HG03039 (cell line): ENCODE measurements around the gene SYNE3.

Experiments
- ATAC-seq: cut with Tn5 transposase; IDR thresholded peaks from one replicate; pipeline ENCODE4 v1.9.1; 2021; ENCODE audit warnings: mild to moderate bottlenecking, moderate library complexity; ENCODE audit not compliant: unreplicated experiment

SYNE3 gene

DNA sequence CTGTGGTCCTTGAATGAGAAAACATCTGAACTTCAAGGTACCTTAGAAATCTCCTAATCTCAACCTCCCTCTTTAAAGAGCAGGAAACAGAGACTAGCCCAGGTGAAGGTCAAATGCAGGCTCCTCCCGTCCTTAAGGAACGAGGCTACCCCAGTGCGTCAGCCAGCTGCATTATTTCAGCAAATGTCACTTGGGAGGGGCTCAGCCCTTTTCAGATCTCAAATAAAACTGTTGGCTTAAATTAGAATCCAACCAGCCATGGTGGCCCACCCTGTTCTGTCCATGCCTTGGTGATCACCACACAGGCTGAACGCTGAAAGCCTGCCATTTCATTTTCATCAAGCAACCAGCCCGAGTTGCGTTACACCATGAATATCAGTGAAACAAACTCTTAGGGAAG lies 7.0 kb downstream of the SYNE3 start:
- no peak for ATAC-seq

DNA sequence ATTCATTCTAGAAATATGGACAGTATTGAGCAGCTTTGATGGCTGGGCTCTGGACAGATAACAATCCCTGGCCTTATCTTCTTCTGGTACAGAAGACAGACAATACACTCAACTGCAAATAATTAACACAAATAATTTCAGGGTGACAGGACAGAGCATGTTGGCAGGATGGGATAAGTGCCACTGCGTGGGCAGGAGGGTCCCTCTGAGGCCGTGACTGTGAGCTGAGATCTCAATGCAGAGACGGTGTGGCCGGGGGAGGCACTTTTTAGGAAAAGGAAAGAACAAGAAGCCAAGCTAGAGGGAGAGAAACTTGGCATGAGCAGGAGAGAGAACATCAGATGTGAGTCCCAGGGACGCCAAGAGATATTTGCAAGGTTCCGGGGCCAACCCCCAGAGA lies 8.1 kb downstream of the SYNE3 start:
- no peak for ATAC-seq

DNA sequence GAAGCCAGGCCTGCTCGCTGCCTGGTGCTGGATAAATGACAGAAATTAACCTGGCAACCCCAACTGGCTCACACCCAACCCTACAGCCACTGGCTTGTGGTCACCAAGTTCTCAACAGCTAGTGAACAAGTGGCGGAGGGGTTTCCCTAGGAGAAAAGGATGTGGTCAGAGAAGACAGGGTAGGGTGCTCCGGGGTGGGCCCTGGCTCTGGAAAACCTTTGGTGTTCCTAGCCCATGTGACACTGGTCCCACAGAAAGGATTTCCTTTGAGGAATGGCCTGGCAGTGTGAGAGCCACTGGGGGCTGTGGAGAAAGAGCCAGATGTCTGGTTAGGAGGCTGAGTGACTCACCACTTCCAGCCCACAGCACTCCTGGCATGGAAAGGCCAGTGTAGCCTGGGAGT lies 8.7 kb downstream of the SYNE3 start:
- no peak for ATAC-seq

DNA sequence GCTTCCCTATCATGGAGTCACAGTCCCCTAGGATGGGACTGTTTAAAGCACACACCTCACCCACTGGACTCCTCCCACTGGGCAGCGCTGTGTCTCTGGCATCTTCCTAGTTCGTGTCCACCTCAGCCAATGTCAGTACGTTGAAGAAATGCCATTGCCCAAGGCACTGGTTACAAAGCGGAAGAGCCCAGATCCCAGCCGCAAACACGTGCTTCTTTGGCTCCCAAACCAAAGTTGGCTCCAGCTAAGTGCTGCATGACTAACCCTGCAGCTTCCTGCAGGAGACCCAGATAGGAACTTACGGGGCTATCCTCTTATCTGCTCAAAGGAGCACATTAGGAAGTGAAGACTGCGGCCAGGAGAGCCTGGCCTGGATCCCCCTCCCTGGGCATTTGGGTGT lies 9.3 kb downstream of the SYNE3 start:
- ATAC-seq: no peak

DNA sequence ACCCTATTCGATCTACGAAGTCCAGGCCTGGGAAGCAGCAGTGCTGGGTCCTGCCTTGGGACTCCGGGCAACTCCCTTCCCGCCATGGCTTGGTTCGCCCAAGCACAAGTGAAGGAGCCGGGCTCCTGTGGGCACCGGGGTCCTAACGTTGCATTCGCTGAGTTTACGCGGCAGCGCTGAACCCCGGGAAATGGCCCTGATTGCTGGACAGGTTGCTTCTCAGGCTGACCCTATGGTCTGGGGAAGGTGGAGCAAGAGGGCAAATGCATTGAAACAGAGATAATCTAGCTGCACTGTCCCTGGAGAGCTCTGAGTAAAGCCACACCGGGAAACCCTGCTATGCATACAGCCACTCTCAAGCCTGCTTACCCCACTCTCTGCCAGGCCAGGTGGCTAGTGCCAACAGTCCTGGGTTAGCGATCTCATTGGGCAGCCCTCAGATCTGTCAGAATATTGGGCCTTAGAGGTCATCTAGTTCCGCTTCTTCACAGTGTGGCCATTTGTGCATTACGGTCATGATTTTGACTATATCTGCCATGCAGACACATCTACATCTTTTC lies 11.3 kb downstream of the SYNE3 start:
- peak; percentile 32 for ATAC-seq

- no peak for ATAC-seq
Observed at GRCh38 chr14:95504135-95505029, 12.1 kb downstream of the SYNE3 start.

- peak; percentile 34 for ATAC-seq
Observed at GRCh38 chr14:95503365-95504134, 12.9 kb downstream of the SYNE3 start.

DNA sequence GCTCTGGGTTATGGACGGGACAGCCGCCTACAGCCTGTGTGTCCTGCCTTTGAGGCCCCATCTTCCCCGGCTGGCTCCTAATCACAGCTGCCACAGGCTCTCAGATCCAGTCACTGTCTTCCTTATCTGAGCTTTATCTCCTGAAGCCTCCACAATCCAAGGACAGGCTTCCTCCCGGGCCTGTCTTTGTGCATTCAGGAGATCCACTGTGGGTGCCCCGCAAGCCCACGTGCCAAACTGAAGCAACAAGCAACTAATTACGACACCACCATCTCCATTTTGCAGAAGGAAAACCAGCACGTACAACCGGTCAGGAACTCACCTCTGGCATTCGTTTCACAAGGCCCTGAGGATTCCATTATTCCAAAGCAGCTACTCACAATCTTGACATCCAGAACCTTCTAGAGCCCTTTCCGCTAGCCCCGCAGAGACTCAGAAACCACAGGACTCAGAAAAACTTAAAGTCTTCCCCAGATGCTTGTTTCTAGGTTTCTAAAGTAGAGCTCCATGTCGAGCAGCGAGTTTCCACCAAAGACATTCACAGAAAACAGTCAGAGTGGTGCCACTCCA lies 14.0 kb downstream of the SYNE3 start:
- no peak for ATAC-seq

DNA sequence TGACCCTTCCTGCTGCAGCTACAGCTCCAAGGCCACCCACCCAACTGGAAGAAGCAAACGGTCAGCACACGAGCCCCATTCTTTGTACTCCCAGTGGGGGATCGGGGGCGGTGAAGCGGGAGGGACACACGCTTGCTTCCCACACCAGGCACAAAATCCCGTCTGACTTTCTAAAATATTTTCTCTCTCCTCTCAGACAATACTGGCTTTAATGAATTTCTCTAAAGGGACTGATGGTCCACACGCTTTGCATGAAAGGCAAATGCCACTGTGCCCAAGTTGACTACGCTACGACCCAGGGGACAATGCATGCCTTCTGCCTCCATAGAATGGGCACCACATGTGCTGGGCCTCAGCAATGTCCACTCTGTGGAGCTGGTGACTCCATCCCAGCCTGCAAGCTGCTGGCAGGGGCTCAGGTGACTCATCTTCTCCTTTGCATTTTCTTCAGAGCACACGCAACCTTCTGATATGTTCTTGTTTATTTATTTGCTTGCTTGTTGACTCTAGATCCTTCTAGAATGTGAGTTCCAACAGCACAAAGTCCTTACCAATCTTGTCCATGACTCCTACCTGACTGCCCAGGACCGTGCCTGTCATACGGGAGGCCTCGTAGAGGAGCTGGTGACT lies 15.6 kb downstream of the SYNE3 start:
- ATAC-seq: no peak

DNA sequence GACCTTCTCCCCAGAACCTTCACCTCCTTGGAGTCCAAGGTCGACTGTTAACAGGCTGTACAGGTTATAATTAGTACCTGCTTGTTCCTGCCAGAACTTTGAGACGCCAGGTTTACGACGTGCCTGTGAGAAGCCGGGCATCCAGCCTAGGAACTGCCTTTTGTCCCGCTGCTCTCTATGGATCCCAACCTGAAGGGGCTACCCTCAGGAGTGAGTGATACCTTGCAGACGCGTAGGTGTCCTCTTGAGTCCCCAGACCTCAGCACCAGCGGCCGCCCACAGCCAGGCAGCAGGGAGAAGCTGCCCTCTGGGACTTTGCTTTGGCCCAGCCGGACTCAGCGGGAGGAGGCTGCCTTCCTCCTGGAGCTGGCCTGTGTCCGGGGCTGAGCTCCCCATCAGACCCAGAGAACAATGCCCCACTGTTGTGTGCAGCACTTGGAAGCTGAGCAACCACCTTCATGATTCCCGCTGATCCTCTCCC lies 16.2 kb downstream of the SYNE3 start:
- no peak for ATAC-seq

GRCh38 chr14:95499354-95499750 lies 17.1 kb downstream of the SYNE3 start:
- ATAC-seq: no peak

- ATAC-seq: no peak
Observed at GRCh38 chr14:95498622-95499353, 17.7 kb downstream of the SYNE3 start.

DNA sequence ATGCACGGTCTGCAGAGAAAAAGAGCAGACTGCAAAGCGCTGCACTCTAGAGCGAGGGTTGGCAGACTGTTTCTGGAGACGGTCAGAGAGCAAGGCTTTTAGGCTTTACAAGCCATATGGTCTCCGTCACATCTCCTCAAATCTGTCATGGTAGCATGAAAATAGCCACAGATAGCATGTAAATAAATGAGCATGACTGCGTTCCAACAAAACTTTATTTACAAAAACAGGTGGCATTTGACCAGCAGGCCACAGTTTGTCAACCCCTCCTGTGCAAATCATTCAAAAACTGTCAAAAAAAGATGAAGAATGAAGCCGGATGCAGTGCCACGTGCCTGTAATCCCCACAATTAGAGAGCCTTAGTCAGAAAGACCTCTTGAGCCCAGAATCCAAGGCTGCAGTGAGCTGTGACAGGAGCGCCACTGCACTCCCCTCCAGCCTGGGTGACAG lies 18.9 kb downstream of the SYNE3 start:
- ATAC-seq: no peak

DNA sequence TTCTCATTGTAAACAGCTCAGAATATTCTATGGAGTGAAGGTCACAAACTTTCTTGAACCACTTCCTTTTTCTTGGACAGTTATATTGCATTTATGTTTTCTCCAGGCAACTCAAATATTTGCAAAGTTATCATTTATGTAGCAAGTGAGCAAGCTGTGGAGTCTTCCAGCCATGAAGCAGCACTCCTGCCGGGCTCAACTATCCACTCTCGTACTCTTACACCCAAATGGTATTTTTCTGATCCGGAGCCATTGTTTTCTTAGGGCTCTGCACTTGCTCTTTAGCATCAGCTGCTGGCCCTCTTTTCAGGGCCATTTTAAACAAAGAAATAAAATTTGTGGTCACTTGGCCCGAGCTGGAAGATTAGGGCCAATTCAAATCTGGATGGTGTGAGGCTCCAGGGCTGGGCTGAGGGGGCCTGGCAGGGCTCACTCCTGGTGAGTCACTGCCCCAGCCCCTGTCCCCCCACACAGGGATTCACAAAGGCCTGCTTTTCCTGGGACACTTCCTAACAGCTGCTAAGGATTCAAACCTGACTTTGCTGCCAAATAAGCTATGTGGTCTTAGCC lies 19.7 kb downstream of the SYNE3 start:
- ATAC-seq: no peak

GRCh38 chr14:95496111-95496681 lies 20.3 kb downstream of the SYNE3 start:
- ATAC-seq: no peak

GRCh38 chr14:95495538-95496025 lies 20.9 kb downstream of the SYNE3 start:
- ATAC-seq: peak; percentile 79

- ATAC-seq: no peak
Observed at GRCh38 chr14:95495076-95495475, 21.4 kb downstream of the SYNE3 start.

GRCh38 chr14:95494456-95494855 lies 22.0 kb downstream of the SYNE3 start:
- no peak for ATAC-seq

GRCh38 chr14:95493976-95494375 lies 22.5 kb downstream of the SYNE3 start:
- no peak for ATAC-seq
